HG03066 (cell line): ENCODE measurements around the gene FTCD.
"Not testable (repeated sequence)": the region's sequence is repeated elsewhere in the genome, so short reads cannot be mapped to it uniquely, and the experiment has no call there.

ENCODE experiments used
- ATAC-seq: cut with Tn5 transposase; IDR thresholded peaks from one replicate; pipeline ENCODE4 v1.9.1; 2021; ENCODE audit warnings: low read depth; ENCODE audit not compliant: unreplicated experiment

FTCD gene

DNA sequence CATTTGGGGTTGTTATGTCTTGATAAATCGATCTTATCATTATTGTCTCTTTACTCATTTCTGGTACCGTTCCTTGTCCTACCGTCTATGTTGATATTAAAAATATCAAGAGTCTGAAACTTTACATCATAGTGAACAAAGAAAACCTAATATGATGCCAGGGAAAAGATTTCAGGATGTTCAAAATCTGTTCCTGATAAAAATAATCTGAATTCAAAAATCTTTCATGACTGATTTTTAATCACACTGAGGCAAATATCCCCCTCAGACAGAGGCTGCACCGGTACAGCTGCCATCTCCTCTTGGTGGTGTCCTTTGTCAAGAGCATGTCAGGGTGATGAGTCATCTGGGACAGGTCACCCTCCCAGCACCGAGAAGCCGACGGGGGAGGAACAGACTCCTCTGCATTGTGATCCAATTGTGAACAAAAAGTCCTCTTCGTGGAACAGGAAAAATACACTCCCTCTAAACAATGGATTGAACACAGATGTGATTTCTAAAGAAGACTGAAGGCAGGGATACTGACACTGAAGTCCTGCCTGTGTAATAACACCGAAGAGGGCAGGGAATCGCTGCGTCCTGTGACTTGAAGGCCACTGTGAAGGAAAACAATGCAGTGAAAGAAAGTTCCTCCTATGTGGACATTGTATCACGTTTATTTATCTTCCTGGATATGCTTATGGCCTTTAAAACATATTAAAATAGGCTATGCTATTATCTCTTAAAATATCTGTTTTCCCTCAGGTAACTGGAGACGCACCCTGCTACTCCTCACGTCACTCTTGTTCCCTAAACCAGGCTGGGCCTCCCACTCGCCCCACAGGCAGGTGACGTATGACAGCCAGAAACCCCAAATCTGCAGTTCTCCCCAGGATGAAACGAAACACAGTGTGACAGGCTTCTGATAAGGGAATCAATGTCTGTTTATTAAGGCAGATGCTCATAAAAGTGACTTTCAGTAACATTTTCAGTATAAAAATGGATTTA lies 33.1 kb upstream of the FTCD start:
- ATAC-seq, result no peak

DNA sequence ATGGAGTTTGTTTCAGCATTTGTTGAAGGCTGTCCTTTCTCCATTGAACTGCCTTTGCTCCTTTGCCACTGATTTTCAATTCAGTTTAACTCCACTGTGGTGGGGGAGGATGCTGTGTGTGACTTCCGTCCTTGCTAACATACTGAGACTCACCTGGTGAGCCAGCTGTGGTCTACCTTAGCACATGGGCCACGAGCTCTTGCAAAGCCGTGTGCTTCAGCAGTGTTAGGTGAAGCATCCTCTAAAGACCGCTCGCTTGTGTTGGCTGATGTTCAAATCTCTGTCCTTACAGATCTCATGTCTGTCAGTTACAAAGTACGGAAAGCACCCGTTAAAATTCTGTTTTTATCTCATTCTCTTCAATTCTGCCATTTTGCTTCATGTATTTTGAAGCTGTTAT lies 32.4 kb upstream of the FTCD start:
- no peak for ATAC-seq

DNA sequence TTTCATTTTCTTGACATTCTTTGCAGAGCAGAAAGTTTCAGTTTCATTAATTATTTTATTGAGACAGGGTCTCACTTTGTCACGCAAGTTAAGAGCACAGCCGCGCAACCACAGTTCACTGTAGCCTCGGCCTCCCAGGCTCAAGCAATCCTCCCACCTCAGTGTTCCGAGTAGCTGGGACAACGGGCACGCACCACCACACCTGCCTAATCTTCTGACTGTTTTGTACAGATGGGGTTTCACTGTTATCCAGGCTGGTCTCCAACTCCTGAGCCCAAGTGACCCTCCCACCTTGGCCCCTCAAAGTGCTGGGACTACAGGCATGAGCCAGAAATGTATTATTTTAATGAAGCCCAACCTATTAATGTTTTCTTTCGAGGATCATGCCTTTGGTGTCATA lies 31.9 kb upstream of the FTCD start:
- ATAC-seq, result no peak

DNA sequence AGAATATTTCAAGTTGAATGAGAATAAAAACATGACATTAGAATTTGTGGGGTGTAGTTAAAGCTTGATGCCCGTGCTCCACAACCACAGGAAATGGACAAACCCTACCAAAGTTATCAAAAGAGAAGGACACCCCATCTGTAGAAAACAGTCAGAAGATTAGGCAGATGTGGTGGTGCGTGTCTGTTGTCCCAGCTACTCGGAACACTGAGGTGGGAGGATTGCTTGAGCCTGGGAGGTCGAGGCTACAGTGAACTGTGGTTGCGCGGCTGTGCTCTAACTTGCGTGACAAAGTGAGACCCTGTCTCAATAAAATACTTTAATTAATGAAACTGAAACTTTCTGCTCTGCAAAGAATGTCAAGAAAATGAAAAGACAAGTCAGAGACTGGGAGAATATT lies 30.3 kb upstream of the FTCD start:
- ATAC-seq, result no peak

DNA sequence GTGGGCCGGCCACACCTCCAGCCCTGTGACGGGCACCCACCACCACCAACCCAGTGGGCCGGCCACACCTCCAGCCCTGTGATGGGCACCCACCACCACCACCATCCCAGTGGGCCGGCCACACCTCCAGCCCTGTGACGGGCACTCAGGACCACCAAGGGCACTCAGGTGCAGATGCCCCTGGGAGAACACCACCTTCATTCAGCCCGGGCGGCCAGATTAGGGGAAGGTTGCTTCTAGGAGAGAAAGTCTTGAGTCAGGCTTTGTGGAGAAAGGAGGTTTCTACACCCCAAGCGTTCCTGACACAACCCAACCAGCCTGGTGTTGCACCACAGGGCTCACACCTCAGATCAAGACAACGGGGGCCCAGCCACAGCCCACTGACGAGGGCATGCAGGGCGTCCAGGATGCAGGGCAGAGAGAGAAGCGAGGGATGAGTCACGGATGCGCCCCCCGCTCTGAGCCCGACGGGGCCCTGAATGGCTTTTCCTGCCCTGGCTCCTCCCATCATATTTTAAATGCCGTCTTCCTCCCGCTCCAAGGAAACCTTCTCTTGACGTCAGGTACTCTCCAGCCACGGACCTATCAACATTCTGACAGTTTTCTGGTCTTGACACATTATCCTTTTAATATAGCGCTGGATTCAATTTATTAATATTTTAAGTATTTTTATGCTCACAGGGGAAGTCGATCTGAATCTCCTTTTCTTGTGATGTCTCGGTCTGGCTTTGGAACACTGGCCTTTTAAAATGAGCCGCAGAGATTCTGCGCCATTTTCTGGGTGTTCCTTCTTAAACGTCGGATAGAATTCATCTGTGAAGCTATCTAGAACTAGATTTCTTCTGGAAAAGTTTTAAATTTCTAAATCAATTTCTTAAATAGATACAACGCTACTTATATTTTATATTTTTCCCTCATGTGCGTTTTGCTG lies 29.5 kb upstream of the FTCD start:
- no peak for ATAC-seq

DNA sequence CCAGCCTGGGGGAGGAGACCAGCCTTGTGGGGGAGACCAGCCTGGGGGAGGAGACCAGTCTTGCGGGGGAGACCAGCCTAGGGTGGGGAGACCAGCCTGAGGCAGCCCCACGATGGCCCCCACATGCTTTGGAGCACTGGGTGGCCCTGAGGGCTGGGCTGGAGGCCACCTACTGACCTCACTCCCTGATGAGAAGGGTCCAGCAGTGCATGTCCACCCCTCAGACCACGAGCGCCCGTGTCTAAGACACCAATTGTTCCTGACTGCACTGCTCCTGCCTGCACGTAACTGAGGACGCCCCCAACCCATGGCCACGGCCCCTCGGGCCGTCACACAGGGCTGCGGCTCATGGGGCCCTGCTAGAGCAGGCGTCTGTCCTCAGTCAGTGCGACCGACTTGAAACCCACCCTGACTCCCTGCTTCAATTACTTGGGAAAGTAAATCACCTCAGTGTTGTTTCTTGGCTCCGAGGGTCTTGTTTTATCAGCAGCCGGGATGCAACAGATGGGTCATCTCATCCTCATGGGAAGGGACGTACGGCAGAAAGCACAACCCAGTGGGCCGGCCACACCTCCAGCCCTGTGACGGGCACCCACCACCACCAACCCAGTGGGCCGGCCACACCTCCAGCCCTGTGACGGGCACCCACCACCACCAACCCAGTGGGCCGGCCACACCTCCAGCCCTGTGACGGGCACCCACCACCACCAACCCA lies 28.7 kb upstream of the FTCD start, which contains the start of gene SPATC1L:
Gene SPATC1L (minus strand): TSS at position 550 of the 715 bp plus-strand sequence. CDS start 1,643 bp downstream, outside the sequence.
- ATAC-seq, result no peak

DNA sequence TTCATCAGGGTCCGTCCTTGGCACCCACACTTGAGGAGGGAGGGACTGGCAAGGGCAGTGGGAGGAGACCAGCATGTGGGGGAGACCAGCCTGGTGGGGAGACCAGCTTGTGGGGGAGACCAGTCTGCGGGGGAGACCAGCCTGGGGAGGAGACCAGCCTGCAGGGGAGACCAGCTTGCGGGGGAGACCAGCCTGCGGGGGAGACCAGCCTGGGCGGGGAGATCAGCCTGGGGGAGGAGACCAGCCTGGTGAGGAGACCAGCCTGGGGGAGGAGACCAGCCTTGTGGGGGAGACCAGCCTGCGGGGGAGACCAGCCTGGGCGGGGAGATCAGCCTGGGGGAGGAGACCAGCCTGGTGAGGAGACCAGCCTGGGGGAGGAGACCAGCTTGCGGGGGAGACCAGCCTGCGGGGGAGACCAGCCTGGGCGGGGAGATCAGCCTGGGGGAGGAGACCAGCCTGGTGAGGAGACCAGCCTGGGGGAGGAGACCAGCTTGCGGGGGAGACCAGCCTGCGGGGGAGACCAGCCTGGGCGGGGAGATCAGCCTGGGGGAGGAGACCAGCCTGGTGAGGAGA lies 28.0 kb upstream of the FTCD start:
- not testable (repeated sequence) for ATAC-seq

DNA sequence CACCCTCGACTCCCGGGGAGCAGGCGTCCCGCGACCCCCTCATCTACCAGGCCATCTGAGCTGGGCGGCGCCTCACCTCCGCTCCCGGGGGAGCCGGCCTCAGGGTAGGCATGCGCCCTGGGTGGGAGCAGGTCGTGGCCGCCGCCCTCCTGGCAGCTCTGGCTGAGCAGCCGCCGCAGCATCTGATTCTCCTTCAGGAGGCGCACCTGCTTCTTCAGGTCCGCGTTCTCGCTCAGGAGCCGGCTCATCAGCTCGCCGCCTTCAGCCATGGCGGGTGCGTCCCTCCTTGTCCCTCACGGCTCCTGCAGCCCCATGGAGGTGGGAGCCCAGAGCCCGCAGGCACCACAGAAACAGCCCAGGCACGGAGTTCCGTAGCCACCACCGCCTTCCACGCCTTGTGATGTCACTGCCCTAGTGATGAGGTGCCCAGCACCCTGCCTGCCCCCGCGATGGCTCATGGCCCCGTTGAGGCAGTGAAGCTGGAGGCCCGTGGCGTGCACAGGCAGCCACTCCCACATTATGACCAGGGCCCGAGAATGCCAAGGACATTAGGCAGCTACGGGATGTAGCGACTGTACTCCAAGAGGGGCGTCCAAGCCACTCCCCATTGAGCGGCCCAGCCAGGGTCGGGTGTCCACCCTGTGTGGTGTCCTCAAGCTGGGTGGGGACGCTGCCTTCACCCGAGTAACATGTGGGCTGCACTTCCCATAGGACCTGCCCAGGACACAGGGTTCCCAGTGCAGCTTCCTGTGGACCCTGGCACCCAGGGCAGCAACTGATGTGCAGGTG lies 27.4 kb upstream of the FTCD start:
- ATAC-seq, result no peak

DNA sequence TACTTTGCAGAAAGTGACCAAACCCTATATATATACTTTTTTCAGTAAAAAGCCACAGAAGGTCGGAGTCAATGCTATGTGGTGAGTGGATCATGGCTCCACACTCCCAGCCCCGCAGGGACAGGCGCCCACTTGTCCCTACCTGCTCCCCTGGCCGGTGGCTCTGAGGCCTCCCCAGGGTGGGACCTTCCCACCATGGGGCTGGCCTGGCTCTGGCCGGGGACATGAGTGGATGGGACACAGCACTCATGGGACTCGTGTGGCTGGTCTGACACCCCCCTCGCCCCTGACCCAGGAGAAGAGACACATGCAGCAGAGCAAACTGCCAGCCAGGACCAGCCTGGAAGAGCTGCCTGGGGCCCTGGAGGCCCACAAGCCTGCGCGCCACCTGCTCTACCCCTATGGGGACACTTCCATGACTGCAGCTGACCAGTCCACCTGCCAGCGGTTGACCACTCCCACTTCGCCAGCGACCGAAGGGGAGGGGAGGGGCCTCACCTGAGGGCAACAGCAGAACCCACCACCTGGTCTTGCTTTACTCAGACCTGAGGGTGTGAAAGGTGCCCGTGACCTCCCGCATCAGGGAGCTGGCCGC lies 26.7 kb upstream of the FTCD start:
- ATAC-seq, result no peak

DNA sequence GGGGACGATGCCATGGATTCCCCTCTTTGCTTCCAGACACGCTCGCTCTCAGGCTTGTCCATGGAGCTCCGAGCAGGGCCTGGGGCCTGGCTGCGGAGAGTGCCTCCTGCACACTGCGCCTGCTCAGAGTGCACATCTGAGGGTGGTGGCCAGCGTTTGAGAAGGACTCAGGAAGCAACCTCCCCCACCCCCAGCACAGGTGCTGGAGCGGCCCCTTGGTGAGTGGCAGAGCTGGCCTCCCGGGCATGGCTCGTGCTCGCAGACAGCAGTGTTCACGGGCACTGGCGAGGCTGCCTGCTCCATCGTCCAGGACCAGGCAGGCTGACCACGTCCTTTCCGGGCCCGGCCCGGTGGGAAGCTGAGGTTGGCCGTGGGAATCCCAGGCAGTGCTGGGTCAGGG lies 26.1 kb upstream of the FTCD start:
- ATAC-seq, result no peak

DNA sequence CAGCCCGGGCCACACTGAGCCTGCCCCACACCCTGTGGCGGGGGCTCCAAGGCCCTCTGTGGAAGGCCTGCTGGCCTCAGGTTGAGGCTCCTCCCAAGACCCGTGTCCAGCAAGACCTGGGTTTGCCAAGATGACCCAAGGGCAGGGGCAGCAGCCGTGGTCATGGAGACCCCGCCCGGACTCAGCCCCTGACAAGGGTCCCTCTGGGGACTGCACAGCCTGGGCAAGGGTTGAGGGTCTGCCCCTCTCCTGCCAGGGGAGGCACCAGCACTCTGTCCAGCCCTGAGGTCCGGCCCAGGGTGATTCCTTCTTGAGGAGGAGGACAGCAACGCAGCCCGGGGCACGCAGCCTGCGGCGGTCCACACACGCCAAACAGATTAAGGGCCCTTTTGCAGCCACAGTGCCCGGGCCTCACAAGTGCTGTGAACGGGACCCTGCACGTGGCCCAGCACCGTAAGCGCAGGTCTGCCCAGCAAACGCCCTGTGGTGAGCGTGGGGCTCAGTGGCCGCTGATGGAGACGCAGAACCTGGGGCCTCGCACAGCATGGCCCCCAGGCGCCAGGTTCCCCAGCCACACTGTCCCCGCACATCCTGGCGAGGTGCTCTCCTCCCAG lies 25.5 kb upstream of the FTCD start:
- ATAC-seq, result no peak

DNA sequence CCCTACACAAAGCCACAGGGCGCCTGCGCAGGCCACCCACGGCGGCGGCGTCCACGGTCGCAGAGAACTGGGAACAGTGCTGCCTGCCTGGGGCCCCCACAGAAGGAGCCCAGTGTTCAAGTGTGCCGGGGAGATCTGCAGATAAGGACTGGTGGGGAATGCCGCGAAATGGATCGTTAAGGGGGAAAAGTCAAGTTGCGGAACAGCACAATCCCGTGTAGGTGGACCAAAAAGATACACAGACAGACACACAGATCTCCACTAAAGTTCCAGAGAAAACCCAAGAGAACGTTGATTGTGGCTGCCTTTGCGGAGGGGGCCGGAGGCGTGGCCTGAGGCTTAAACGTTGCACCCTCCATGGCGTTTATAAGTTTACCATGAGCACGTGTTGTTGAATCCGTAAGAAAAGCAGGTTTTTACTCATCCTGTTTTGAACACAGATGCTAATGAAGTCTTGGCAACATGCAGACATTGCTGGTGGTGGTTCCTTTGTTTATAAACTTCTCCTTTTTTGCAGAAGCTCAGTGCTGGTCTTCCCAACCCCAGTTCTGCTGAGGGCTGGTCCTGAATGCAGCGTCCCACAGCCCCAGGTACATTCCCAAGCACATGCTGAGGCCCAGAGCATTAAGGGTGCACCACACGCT lies 24.8 kb upstream of the FTCD start:
- ATAC-seq, result no peak

DNA sequence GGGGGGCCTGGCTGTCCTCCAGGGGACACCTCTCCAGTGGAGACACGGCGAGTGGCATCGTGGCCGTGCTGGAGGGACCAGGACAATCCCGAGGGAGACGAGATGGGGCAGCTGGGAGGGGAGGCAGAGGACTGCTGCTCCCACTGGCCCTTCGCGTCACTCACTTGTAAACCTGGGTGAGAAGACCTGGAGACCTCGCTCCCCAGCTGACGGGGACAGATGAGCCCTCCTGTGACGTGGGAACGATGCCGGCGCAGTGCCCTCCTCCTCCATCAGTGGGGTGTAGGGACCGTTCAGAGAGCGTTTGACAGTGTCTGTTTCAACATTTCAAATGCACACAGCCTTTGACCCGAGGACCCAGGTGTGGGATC lies 24.3 kb upstream of the FTCD start:
- ATAC-seq, result no peak

DNA sequence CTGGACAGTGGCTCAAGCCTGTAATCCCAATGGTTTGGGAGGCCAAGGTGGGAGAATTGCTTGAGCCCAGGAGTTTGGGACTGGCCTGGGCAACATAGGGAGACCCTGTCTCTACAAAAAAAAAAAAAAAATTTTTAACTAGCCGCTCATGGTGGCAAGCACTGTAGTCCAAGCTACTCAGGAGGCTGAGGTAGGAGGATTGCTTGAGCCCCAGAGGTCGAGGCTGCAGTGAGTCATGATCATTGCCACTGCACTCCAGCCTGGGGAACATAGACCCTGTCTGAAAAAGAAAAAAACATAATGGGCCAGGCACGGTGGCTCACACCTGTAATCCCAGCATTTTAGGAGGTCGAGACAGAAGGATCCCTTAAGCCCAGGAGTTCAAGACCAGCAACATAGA lies 23.6 kb upstream of the FTCD start:
- no peak for ATAC-seq

DNA sequence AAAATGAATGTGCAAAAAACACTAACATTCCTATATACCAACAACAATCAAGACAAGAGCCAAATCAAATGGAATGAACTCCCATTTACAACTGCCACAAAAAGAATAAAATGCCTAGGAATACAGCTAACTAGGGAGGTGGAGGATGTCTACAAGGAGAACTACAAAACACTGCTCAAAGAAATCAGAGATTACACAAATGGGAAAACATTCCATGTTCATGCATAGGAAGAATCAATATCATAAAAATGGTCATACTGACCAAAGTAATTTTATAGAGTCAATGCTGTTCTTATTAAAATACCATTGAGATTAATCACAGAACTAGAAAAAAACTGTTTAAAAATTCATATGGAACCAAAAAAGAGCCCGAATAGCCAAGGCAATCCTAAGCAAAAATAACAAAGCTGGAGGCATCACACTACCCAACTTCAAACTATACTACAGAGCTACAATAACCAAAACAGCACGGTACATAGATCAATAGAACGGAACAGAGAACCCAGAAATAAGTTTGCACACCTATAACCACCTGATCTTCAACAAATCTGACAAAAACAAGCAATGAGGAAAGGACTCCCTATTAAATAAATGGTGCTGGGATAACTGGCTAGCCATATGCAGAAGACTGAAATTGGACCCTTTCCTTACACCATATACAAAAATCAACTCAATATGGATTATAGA lies 21.2 kb upstream of the FTCD start:
- ATAC-seq, result not testable (repeated sequence)

DNA sequence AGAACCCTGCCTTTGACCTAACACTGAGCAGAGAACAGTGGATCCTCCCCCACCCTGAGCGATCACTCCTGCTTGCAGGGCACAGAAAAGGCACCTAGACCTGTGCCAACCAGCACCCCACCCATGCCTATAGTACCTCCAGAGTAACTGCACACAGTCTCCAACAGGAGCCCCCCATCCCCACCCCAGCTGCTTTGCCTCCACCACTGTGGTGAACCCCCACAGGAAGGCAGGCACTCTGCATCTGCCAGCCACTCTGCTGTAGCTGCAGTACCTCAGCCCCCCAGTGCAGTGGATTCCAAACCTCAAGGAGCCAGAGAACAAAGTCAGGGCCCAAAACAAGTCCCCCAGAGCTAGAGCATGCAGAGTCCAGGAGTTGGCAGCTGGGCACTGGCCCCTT lies 18.2 kb upstream of the FTCD start:
- ATAC-seq, result no peak

DNA sequence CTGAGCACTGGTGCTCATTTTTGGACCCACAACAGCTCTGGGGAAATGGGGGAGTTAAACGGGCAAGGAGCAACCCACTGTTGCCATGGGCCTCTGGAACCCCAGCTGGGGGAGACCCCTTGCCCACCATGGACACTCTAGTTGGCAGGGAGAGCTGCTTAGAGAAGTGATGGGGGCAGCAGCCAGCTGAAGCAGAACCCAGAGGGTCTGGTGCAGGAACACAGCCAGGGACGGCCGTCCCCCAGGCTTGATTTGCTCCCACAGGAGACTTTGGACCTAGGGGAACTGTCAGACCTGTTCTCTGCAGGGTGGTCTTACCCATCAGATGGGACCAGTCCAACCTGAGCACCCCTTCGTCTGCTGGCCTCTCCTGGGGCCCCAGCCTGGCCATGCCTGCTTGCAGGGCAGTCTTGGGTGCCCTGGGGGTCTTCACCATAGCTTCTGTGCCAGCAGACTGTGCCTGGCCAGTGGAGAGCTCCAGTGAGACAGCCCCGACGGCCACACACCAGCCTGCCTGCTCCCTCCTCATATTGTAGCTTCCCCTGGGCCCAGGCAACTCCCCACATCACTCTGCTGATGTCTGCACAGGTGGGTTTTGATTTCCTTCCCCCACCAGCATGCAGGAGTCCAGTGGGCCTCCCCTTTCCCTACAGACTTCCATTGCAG lies 17.6 kb upstream of the FTCD start:
- no peak for ATAC-seq
